PFSK-1 (cell line): ENCODE results near the gene STX17.

ENCODE experiments used
- FOXP2 ChIP-seq: optimal IDR thresholded peaks from 2 replicates; pipeline ENCODE3; 2011; ENCODE audit warnings: borderline replicate concordance, control low read depth, inconsistent platforms; ENCODE audit not compliant: insufficient read depth; ENCODE audit errors: extremely low read length, extremely low read depth
- POLR2AphosphoS5 ChIP-seq: IDR thresholded peaks from 2 replicates; pipeline ENCODE4 v1.6.1; 2012; ENCODE audit warnings: low read depth, mild to moderate bottlenecking, control low read depth, low read length, moderate library complexity
- SIN3A ChIP-seq: IDR thresholded peaks from 2 replicates; pipeline ENCODE4 v1.6.1; 2012; ENCODE audit warnings: mild to moderate bottlenecking, low read length, moderate library complexity, borderline replicate concordance; ENCODE audit not compliant: insufficient read depth
- TAF1 ChIP-seq: IDR thresholded peaks from 2 replicates; pipeline ENCODE4 v1.6.1; 2012; ENCODE audit warnings: low read length, control low read depth, borderline replicate concordance; ENCODE audit not compliant: insufficient read depth
- TF ChIP-seq, protein P1 (sequence below), 2 experiments: IDR thresholded peaks; 2 replicates each; pipeline versions ENCODE4 v1.6.1 to v1.8.0; 2011 to 2012; ENCODE audit warnings: low read depth in 2 of 2, low read length in 2 of 2, control low read depth in 1 of 2, inconsistent platforms in 1 of 2, mild to moderate bottlenecking in 1 of 2, moderate library complexity in 1 of 2; ENCODE audit not compliant: insufficient read depth in 1 of 2

Gene STX17

GRCh38 chr9:99916650-99917049 lies 10.2 kb downstream of the STX17 start:
- TF ChIP-seq SIN3A (no peak), TAF1 (no peak), POLR2AphosphoS5 (no peak), FOXP2 (no peak)
- TF ChIP-seq, protein P1, sequence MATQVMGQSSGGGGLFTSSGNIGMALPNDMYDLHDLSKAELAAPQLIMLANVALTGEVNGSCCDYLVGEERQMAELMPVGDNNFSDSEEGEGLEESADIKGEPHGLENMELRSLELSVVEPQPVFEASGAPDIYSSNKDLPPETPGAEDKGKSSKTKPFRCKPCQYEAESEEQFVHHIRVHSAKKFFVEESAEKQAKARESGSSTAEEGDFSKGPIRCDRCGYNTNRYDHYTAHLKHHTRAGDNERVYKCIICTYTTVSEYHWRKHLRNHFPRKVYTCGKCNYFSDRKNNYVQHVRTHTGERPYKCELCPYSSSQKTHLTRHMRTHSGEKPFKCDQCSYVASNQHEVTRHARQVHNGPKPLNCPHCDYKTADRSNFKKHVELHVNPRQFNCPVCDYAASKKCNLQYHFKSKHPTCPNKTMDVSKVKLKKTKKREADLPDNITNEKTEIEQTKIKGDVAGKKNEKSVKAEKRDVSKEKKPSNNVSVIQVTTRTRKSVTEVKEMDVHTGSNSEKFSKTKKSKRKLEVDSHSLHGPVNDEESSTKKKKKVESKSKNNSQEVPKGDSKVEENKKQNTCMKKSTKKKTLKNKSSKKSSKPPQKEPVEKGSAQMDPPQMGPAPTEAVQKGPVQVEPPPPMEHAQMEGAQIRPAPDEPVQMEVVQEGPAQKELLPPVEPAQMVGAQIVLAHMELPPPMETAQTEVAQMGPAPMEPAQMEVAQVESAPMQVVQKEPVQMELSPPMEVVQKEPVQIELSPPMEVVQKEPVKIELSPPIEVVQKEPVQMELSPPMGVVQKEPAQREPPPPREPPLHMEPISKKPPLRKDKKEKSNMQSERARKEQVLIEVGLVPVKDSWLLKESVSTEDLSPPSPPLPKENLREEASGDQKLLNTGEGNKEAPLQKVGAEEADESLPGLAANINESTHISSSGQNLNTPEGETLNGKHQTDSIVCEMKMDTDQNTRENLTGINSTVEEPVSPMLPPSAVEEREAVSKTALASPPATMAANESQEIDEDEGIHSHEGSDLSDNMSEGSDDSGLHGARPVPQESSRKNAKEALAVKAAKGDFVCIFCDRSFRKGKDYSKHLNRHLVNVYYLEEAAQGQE (IDR thresholded peaks at IDR 0.05; ENCODE audit: insufficient read depth in 1 of 2, low read depth in 2 of 2, low read length in 2 of 2): no peak

- no peak for TF ChIP-seq SIN3A
- TF ChIP-seq, protein P1 (IDR thresholded peaks at IDR 0.05; ENCODE audit: insufficient read depth in 1 of 2, low read depth in 2 of 2, low read length in 2 of 2): no peak
- TF ChIP-seq FOXP2: no peak
- TF ChIP-seq POLR2AphosphoS5: no peak
- TF ChIP-seq TAF1: no peak
Observed at GRCh38 chr9:99918134-99918533, 11.7 kb downstream of the STX17 start.

- TF ChIP-seq SIN3A (no peak), TAF1 (no peak)
Observed at GRCh38 chr9:99919930-99920329, 13.5 kb downstream of the STX17 start.

- TF ChIP-seq FOXP2: no peak
- TF ChIP-seq, protein P1 (IDR thresholded peaks at IDR 0.05; ENCODE audit: insufficient read depth in 1 of 2, low read depth in 2 of 2, low read length in 2 of 2): no peak
- no peak for TF ChIP-seq SIN3A
- TF ChIP-seq POLR2AphosphoS5: no peak
- no peak for TF ChIP-seq TAF1
Observed at GRCh38 chr9:99921875-99922710, 15.6 kb downstream of the STX17 start.

DNA sequence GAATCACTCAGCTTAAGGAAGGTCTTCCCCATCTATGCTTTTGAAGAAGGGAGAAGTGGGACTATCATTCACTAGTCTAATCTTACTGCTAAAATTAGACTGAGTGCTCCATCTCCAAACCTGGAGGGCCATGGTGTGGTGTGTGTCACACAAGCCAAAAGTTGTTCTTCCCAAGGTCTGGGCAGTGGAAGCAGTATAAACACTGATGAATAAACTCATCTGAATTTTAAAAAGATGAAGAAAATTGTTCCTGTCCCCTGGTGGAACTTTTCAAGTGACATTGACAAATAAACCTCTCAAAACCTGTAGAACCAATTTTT lies 16.2 kb downstream of the STX17 start:
- no peak for TF ChIP-seq POLR2AphosphoS5
- TF ChIP-seq FOXP2: no peak
- TF ChIP-seq SIN3A: no peak
- no peak for TF ChIP-seq TAF1
- TF ChIP-seq, protein P1 (IDR thresholded peaks at IDR 0.05; ENCODE audit: insufficient read depth in 1 of 2, low read depth in 2 of 2, low read length in 2 of 2): no peak
